SU-DHL-6 (cell line): ENCODE data around the gene FGFR3.

ENCODE experiments used
- H2AFZ ChIP-seq: fragments of 200-600 bp; sonication (generic); 2 replicates; pipeline ENCODE4 v1.6.1; 2014; ENCODE audit warnings: low read depth, mild to moderate bottlenecking, moderate library complexity, mixed read lengths, antibody characterized with exemption, low read length; ENCODE audit not compliant: severe bottlenecking
- H3F3A ChIP-seq: fragments of 200-600 bp; shearing (Covaris generic); 2 replicates; pipeline ENCODE4 v1.6.0; 2016; ENCODE audit warnings: antibody characterized with exemption, mild to moderate bottlenecking; ENCODE audit not compliant: insufficient read depth
- H3K27ac ChIP-seq: fragments of 200-600 bp; sonication (generic); 2 replicates; pipeline ENCODE4 v1.5.1; 2016; ENCODE audit warnings: low read depth, mild to moderate bottlenecking, low read length, moderate library complexity, mixed read lengths
- H3K27me3 ChIP-seq: fragments of 200-600 bp; sonication (generic), shearing (Covaris generic); 2 replicates; pipeline ENCODE4 v1.6.0; 2014; ENCODE audit warnings: mild to moderate bottlenecking, low read length
- H3K36me3 ChIP-seq: fragments of 200-600 bp; sonication (generic); 2 replicates; pipeline ENCODE4 v1.6.1; 2014; ENCODE audit warnings: mild to moderate bottlenecking, low read length, mixed read lengths
- H3K4me2 ChIP-seq: fragments of 300-600, 200-600 bp; shearing (Covaris generic), sonication (generic); 2 replicates; pipeline ENCODE4 v1.6.0; 2014; ENCODE audit warnings: low read length, low read depth, mild to moderate bottlenecking; ENCODE audit not compliant: poor library complexity, severe bottlenecking
- H3K4me3 ChIP-seq: fragments of 200-600 bp; sonication (generic); 2 replicates; pipeline ENCODE4 v1.5.1; 2014; ENCODE audit warnings: antibody characterized with exemption, low read length, mild to moderate bottlenecking, mixed read lengths; ENCODE audit not compliant: insufficient read depth, poor library complexity, severe bottlenecking
- H3K79me2 ChIP-seq: fragments of 200-600 bp; sonication (generic); 2 replicates; pipeline ENCODE4 v1.6.1; 2014; ENCODE audit warnings: mild to moderate bottlenecking, low read length, moderate library complexity; ENCODE audit not compliant: insufficient read depth
- H3K9ac ChIP-seq: fragments of 200-600 bp; sonication (generic); 2 replicates; pipeline ENCODE4 v1.7.0; 2014; ENCODE audit warnings: mild to moderate bottlenecking, low read length
- H3K9me2 ChIP-seq: fragments of 200-600 bp; sonication (generic); replicated peaks from 2 replicates; pipeline ENCODE4 v1.6.1; 2014; ENCODE audit warnings: low read length; ENCODE audit not compliant: insufficient read depth
- H3K9me3 ChIP-seq: fragments of 200-600 bp; sonication (generic); 2 replicates; pipeline ENCODE4 v1.6.1; 2014; ENCODE audit warnings: low read length, mixed read lengths; ENCODE audit not compliant: insufficient read depth
- H4K20me1 ChIP-seq: fragments of 200-600 bp; sonication (generic); 2 replicates; pipeline ENCODE4 v1.6.1; 2014; ENCODE audit warnings: low read depth, mild to moderate bottlenecking, antibody characterized with exemption, low read length, moderate library complexity, mixed read lengths
- EZH2phosphoT487 ChIP-seq: fragments of 200-600 bp; sonication (generic), shearing (Covaris generic); conservative IDR thresholded peaks from 2 replicates; pipeline ENCODE4 v1.6.1; 2018; ENCODE audit warnings: mild to moderate bottlenecking, antibody characterized with exemption, low read length, moderate library complexity, mixed read lengths
- TF ChIP-seq, protein P1 (sequence below): fragments of 200-600 bp; sonication (generic); IDR thresholded peaks from one replicate; pipeline ENCODE4 v1.5.1; 2017; ENCODE audit warnings: antibody characterized with exemption, mild to moderate bottlenecking, low read length, moderate library complexity; ENCODE audit not compliant: insufficient read depth, poor library complexity, severe bottlenecking

The FGFR3 gene

DNA sequence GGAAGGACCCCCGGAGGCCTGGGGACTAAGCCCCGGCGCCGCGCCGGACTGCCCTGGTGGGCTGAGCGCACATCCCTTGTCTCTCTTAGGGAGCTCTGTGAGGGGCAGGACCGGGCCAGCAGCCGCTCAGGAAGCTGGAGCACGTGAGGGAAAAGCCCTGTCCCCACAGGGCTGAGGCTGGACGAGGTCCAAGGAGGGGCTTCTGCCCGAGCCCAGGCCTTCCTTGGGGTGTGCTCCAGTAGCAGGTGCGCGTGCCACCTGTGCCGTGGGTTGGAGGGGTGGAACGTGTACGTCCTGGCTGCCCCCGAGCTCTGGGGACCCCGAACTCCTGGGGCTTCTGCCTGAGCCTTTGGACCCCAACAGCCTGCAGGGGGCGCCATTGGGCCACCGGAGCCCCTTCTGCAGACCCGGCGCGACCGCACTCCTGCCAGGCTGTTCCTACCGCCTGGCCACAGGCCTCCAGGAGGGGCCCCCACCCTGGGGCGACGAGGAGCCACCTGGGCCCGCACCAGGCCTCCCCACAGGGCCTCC, 44.6 kb upstream of the FGFR3 start:
- Histone ChIP-seq H3K9me2 (no peaks in the 10 kb centered on the region), H3K4me2 (no peak overlapping the region), H4K20me1 (no peaks in the 10 kb centered on the region), H2AFZ (no peak overlapping the region), H3F3A (peaks cover 8% of the 10 kb centered on the region), H3K36me3 (no peaks in the 10 kb centered on the region), H3K27me3 (no peaks in the 10 kb centered on the region), H3K9me3 (no peaks in the 10 kb centered on the region), H3K9ac (no peak overlapping the region), H3K27ac (no peak overlapping the region), H3K79me2 (no peaks in the 10 kb centered on the region), H3K4me3 (no peak overlapping the region)
- no peak for TF ChIP-seq EZH2phosphoT487
- TF ChIP-seq, protein P1, sequence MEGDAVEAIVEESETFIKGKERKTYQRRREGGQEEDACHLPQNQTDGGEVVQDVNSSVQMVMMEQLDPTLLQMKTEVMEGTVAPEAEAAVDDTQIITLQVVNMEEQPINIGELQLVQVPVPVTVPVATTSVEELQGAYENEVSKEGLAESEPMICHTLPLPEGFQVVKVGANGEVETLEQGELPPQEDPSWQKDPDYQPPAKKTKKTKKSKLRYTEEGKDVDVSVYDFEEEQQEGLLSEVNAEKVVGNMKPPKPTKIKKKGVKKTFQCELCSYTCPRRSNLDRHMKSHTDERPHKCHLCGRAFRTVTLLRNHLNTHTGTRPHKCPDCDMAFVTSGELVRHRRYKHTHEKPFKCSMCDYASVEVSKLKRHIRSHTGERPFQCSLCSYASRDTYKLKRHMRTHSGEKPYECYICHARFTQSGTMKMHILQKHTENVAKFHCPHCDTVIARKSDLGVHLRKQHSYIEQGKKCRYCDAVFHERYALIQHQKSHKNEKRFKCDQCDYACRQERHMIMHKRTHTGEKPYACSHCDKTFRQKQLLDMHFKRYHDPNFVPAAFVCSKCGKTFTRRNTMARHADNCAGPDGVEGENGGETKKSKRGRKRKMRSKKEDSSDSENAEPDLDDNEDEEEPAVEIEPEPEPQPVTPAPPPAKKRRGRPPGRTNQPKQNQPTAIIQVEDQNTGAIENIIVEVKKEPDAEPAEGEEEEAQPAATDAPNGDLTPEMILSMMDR, result peak; percentile 66

DNA sequence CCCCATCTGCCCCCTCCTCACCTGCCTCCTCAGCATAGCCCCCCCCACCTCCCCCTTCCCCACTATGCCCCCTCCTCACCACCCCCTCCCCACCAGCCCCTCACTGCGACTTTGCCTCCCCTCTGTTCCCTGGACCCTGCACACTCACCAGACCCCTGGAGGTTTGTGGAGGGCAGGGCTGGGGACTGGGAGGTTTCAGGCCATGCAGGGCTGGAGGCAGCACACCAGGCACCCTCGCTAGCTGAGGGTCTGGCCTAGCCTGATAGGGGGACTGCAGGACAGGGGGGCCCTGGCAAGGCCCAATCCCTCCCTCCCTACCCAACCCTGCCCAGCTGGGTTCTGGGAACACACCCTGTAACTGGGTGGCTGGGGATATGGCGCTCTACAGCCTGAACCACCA, 43.7 kb upstream of the FGFR3 start:
- Histone ChIP-seq H3K9ac (no peak overlapping the region), H3K9me2 (no peaks in the 10 kb centered on the region), H3K4me2 (no peak overlapping the region), H3K27me3 (no peaks in the 10 kb centered on the region), H2AFZ (no peak overlapping the region), H3K79me2 (no peaks in the 10 kb centered on the region), H3K27ac (no peak overlapping the region), H4K20me1 (no peaks in the 10 kb centered on the region), H3K4me3 (no peak overlapping the region), H3K9me3 (no peaks in the 10 kb centered on the region), H3F3A (peaks cover 8% of the 10 kb centered on the region), H3K36me3 (no peaks in the 10 kb centered on the region)
- TF ChIP-seq EZH2phosphoT487, result no peak
- TF ChIP-seq, protein P1, result no peak

DNA sequence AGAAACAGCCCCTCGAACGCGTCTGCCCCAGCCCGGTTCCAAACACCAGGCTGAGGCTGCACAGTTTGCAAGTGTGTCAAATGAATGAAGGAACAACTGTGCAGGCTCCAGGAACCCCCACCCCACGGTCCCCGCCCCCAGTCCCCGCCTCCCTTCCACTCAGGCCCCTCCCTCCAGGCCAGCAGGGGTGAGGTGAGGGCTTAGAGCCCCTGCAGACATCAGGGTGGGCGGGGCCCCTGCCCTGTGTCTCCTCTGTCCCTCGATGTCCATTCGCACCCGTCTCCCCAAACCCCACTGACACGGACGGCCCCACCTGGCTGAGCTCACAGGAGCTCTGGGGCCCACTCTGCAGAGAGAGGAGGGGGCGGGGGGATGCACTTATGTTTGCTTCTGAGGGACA, 43.3 kb upstream of the FGFR3 start:
- H3K27ac ChIP-seq, result no peak overlapping the region
- H3K27me3 ChIP-seq, result no peaks in the 10 kb centered on the region
- no peaks in the 10 kb centered on the region for H3K9me2 ChIP-seq
- no peak overlapping the region for H3K4me3 ChIP-seq
- no peaks in the 10 kb centered on the region for H3K9me3 ChIP-seq
- H3K9ac ChIP-seq, result no peak overlapping the region
- no peak overlapping the region for H2AFZ ChIP-seq
- TF ChIP-seq, protein P1, result no peak
- no peak for TF ChIP-seq EZH2phosphoT487
- H3K79me2 ChIP-seq, result no peaks in the 10 kb centered on the region
- H3K36me3 ChIP-seq, result no peaks in the 10 kb centered on the region
- peaks cover 7% of the 10 kb centered on the region for H3F3A ChIP-seq
- no peaks in the 10 kb centered on the region for H4K20me1 ChIP-seq
- H3K4me2 ChIP-seq, result no peak overlapping the region
